Measurements from ENCODE around the gene ALS2.

DNA sequence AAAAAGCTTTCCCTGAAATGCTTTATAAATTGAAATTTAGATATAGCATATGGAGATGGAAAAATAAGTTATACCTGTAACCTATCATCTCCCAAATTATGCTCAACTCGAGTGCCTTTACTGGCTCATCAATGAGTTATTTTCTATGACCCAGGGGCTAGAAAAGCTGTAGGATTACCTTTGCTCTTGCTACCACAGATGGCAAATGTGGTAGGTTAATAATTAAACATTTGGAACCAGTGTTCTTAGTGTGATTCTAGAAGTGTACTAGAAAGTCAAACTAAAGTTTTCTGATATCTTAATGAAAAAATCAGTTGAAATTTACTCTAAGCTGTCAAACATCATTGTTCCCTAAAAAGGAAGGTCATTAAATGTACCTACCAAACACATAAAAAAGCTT, 22.5 kb downstream of the ALS2 start:
- TF ChIP-seq YY1 (IDR thresholded peaks at IDR 0.05; ENCODE audit: insufficient read depth, insufficient read length) (no peak), SUZ12 (IDR thresholded peaks at IDR 0.05; ENCODE audit: extremely low read depth, insufficient read depth, insufficient read length) (no peak), ZNF274 (IDR thresholded peaks at IDR 0.05; ENCODE audit: low read depth, low read length) (no peak)

Measured in NT2/D1 (cell line).